MV-4-11 (cell line): Measurements from ENCODE around the gene CACNB2.
"Not testable (repeated sequence)": the region's sequence is repeated elsewhere in the genome, so short reads cannot be mapped to it uniquely, and the experiment has no call there.

Source experiments
- DNase-seq: peaks from one replicate; lab custom pipeline; 2025; lab: John Stamatoyannopoulos, UW

The CACNB2 gene

GRCh38 chr10:18201877-18202276 is 61.7 kb downstream of the CACNB2 start:
- no peak for DNase-seq

GRCh38 chr10:18202680-18203460 is 62.6 kb downstream of the CACNB2 start:
- DNase-seq: no peak

- DNase-seq: no peak
Measured at GRCh38 chr10:18203471-18203870, 63.2 kb downstream of the CACNB2 start.

GRCh38 chr10:18204039-18204835 is 64.0 kb downstream of the CACNB2 start:
- DNase-seq: no peak

- DNase-seq: no peak
Measured at GRCh38 chr10:18205098-18205834, 65.0 kb downstream of the CACNB2 start.

- not testable (repeated sequence) for DNase-seq
Measured at GRCh38 chr10:18208186-18208585, 68.0 kb downstream of the CACNB2 start.

- no peak for DNase-seq
Measured at GRCh38 chr10:18209241-18209640, 69.0 kb downstream of the CACNB2 start.

GRCh38 chr10:18210711-18211110 is 70.5 kb downstream of the CACNB2 start:
- DNase-seq: no peak

- DNase-seq: no peak
Measured at GRCh38 chr10:18211862-18212261, 71.6 kb downstream of the CACNB2 start.

GRCh38 chr10:18213271-18213670 is 73.0 kb downstream of the CACNB2 start:
- DNase-seq: no peak

- DNase-seq: no peak
Measured at GRCh38 chr10:18214691-18215563, 74.7 kb downstream of the CACNB2 start.

- no peak for DNase-seq
Measured at GRCh38 chr10:18216482-18216881, 76.3 kb downstream of the CACNB2 start.

- no peak for DNase-seq
Measured at GRCh38 chr10:18217577-18217976, 77.4 kb downstream of the CACNB2 start.

GRCh38 chr10:18219146-18219545 is 78.9 kb downstream of the CACNB2 start:
- no peak for DNase-seq

- no peak for DNase-seq
Measured at GRCh38 chr10:18221123-18221522, 80.9 kb downstream of the CACNB2 start.

- DNase-seq: no peak
Measured at GRCh38 chr10:18221882-18222281, 81.7 kb downstream of the CACNB2 start.

- DNase-seq: peak; percentile 13
Measured at GRCh38 chr10:18222866-18223265, 82.6 kb downstream of the CACNB2 start.

- no peak for DNase-seq
Measured at GRCh38 chr10:18223898-18224297, 83.7 kb downstream of the CACNB2 start.

- no peak for DNase-seq
Measured at GRCh38 chr10:18224626-18225445, 84.6 kb downstream of the CACNB2 start.

- no peak for DNase-seq
Measured at GRCh38 chr10:18226336-18226735, 86.1 kb downstream of the CACNB2 start.

- no peak for DNase-seq
Measured at GRCh38 chr10:18229826-18230225, 89.6 kb downstream of the CACNB2 start.
